ENCODE measurements around the gene DHRS4.

DNA sequence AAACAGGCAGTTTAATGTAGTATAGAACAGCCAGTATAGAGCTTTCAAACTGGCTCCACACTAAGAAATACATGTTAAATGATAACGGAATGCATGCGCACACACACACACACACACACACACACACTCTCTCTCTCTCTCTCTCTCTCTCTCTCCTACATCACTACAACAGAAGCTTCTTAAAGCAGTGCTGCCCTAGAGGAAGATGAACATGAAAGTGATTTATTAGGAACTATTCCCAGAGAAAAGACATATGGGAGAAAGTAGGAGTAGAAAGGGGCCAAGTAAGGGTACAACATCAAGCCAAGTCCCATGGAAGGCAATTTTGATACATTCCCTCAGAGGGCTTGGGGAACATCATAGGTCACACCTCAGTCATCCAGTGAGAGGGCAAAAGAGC lies 16.4 kb upstream of the DHRS4 start:
- TF ChIP-seq, protein P1, sequence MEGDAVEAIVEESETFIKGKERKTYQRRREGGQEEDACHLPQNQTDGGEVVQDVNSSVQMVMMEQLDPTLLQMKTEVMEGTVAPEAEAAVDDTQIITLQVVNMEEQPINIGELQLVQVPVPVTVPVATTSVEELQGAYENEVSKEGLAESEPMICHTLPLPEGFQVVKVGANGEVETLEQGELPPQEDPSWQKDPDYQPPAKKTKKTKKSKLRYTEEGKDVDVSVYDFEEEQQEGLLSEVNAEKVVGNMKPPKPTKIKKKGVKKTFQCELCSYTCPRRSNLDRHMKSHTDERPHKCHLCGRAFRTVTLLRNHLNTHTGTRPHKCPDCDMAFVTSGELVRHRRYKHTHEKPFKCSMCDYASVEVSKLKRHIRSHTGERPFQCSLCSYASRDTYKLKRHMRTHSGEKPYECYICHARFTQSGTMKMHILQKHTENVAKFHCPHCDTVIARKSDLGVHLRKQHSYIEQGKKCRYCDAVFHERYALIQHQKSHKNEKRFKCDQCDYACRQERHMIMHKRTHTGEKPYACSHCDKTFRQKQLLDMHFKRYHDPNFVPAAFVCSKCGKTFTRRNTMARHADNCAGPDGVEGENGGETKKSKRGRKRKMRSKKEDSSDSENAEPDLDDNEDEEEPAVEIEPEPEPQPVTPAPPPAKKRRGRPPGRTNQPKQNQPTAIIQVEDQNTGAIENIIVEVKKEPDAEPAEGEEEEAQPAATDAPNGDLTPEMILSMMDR (IDR thresholded peaks at IDR 0.05): no peak
- TF ChIP-seq POLR2A (IDR thresholded peaks at IDR 0.05): no peak
